ENCODE results near the gene BLOC1S1. TPM values are rescaled to one million over a fixed set of nuclear protein-coding genes. Genes with fewer than 3 reads are reported as not detected.

Gene BLOC1S1
- total and polyA plus RNA-seq, 9 of the 15 experiments (the other 6 are each of a cell fraction or from before 2014, with no cell fraction given) = 75.2 to 161 (median 98.8) TPM

DNA sequence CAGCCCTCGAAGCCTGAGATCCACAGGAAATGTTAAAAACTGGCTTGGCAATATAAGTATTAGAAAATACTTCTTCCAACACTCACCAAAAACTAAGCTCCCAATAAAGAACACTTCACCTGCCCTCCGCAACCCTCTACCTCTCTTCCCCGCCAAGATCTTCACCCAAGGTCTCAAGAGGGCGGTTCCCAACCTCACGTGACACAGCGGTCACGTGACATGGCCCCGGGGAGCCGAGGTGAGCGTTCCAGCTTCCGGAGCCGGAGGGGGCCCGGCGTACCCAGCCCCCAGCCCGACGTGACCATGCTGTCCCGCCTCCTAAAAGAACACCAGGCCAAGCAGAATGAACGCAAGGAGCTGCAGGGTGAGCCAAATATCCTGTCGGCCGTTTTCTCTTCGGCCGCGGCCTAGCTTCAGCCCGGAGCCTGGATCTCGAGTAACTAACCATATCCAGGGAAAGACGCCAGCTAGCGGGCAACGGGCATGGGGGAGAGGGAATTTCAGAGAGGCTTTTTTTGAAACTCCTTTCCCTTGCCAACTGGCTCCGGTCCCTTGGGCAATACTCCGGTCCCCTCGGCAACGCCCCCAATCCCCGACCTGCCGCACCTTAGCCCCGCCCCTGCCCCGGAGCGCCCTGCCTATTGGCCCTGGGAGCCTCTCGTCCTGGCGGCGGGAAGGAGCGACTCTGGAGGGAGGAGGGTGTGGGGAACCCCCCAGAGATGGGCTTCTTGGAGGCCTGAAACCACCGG, at the start of gene BLOC1S1 (continued):
- TF ChIP-seq SRSF9 (IDR thresholded peaks at IDR 0.05; ENCODE audit: borderline replicate concordance, low read depth, low read length) (no peak), UBTF (IDR thresholded peaks at IDR 0.05; ENCODE audit: borderline replicate concordance in 1 of 2, low read depth in 2 of 2, low read length in 2 of 2) (peak; percentile 85 to 94), NUFIP1 (IDR thresholded peaks at IDR 0.05; ENCODE audit: partially characterized antibody) (no peak), KLF1 (tag; IDR thresholded peaks at IDR 0.05) (peak; percentile 80; the same call in 1 of the 2 replicates), ETV1 (tag; conservative IDR thresholded peaks at IDR 0.05; ENCODE audit: low read depth) (peak; percentile 98), TARDBP (IDR thresholded peaks at IDR 0.05) (no peak), CUX1 (CRISPR knock-in tag; IDR thresholded peaks at IDR 0.05) (no peak), MTA1 (IDR thresholded peaks at IDR 0.05; ENCODE audit: borderline replicate concordance) (0 out of 2 replicates have a peak, but pooled peaks have one; percentile 17), ILF3 (IDR thresholded peaks at IDR 0.05; ENCODE audit: borderline replicate concordance) (no peak), RB1 (IDR thresholded peaks at IDR 0.05; ENCODE audit: low read depth) (peak; percentile 82), RFX1 (IDR thresholded peaks at IDR 0.05) (peak; percentile 79), L3MBTL2 (IDR thresholded peaks at IDR 0.05) (peak; percentile 83), RBFOX2 (IDR thresholded peaks at IDR 0.05; ENCODE audit: low read depth, low read length) (peak; percentile 78), ATF1 (CRISPR knock-in tag; IDR thresholded peaks at IDR 0.05) (no peak), ATF1 (tag; IDR thresholded peaks at IDR 0.05) (peak; percentile 76), PKNOX1 (IDR thresholded peaks at IDR 0.05) (peak; percentile 28; the same call in 1 of the 2 replicates), RHOXF2B (CRISPR knock-in tag; conservative IDR thresholded peaks at IDR 0.05) (no peak)
- TF ChIP-seq, protein P1, sequence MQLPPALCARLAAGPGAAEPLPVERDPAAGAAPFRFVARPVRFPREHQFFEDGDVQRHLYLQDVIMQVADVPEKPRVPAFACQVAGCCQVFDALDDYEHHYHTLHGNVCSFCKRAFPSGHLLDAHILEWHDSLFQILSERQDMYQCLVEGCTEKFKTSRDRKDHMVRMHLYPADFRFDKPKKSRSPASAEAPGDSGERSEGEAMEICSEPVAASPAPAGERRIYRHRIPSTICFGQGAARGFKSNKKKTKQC (CRISPR knock-in tag; IDR thresholded peaks at IDR 0.05) = peak; percentile 81
